Calu3 (cell line): ENCODE results near the gene CAMK1D. TPM values are rescaled to one million over a fixed set of nuclear protein-coding genes. Genes with fewer than 3 reads are reported as not detected.

Experiments used
- BruUV-seq: library from RNA; stranded (reverse); fragments of 400-500 nt; replicated peaks from 2 replicates; lab custom pipeline; 2021; lab: Mats Ljungman, UMichigan
- CTCF ChIA-PET: fragments of 300-600 bp; sonication (Branson Sonifier 250); formaldehyde crosslinking; loops from one replicate; lab custom pipeline; 2022; ENCODE audit warnings: antibody characterized with exemption; lab: Charles Lee
- DNase-seq: peaks from one replicate; pipeline ENCODE4 v3.0.0; 2022
- H3K27ac Mint-ChIP-seq: one replicate; pipeline ENCODE4 v1.8.0; 2022; ENCODE audit warnings: mixed read lengths; ENCODE audit not compliant: unreplicated experiment
- H3K27me3 Mint-ChIP-seq: one replicate; pipeline ENCODE4 v1.8.0; 2022; ENCODE audit warnings: mixed read lengths; ENCODE audit not compliant: unreplicated experiment
- H3K36me3 Mint-ChIP-seq: one replicate; pipeline ENCODE4 v1.8.0; 2022; ENCODE audit warnings: mild to moderate bottlenecking, moderate library complexity, mixed read lengths; ENCODE audit not compliant: insufficient read depth, unreplicated experiment
- H3K4me1 Mint-ChIP-seq: one replicate; pipeline ENCODE4 v1.8.0; 2022; ENCODE audit warnings: mild to moderate bottlenecking, low read depth, mixed read lengths; ENCODE audit not compliant: unreplicated experiment
- H3K4me3 Mint-ChIP-seq: one replicate; pipeline ENCODE4 v1.8.0; 2022; ENCODE audit warnings: mild to moderate bottlenecking, low read depth, moderate library complexity, mixed read lengths; ENCODE audit not compliant: unreplicated experiment
- H3K9me3 Mint-ChIP-seq: one replicate; pipeline ENCODE4 v1.8.0; 2022; ENCODE audit warnings: low read depth, mixed read lengths; ENCODE audit not compliant: unreplicated experiment
- CTCF ChIP-seq: fragments of 200-600 bp; IDR thresholded peaks from one replicate; pipeline ENCODE4 v1.8.0; 2022; ENCODE audit warnings: antibody characterized with exemption; ENCODE audit not compliant: unreplicated experiment
- intact Hi-C: fragments of 100-400 bp; cut with micrococcal nuclease; formaldehyde crosslinking; loops from one replicate; pipeline ENCODE4 v1.10.0; 2022; ENCODE audit not compliant: unreplicated experiment
- total RNA-seq: library from RNA; stranded (reverse); gene quantifications from 2 replicates; pipeline ENCODE4 v1.2.3, GENCODE V29; 2022

The CAMK1D gene
- total RNA-seq, 1 experiment from 2014 or later = 2.6 TPM

DNA sequence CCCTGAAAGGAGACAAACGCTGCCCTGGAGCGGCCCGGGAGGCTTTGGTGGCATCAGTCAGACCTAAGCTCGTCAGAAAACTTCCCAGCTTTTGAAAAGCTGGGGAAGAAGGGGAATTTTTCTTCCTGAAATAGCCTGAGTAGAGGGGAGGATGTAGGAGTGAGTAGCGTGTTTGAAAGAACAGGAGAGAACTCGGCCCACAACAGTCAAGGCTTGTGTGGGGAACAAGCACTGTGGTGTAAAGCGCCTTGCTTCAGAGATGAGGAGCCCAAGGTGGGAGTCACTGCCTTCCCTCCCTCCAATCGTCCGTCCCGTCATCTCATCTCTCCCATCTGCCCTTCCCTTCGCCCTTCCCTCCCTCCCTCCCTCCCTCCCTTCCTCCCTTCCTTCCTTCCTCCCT, 273.3 kb downstream of the CAMK1D start:
- DNase-seq = no peak
- Mint-ChIP-seq H3K4me1 (no peaks in the 10 kb centered on the region), H3K4me3 (no peak overlapping the region), H3K27ac (no peak overlapping the region), H3K36me3 (no peaks in the 10 kb centered on the region), H3K9me3 (no peaks in the 10 kb centered on the region), H3K27me3 (peaks cover 71% of the 10 kb centered on the region)
- intact Hi-C loops = no loop called here
- BruUV-seq = no TSS peak
- TF ChIP-seq CTCF = no peak
- CTCF ChIA-PET = no interaction called here

DNA sequence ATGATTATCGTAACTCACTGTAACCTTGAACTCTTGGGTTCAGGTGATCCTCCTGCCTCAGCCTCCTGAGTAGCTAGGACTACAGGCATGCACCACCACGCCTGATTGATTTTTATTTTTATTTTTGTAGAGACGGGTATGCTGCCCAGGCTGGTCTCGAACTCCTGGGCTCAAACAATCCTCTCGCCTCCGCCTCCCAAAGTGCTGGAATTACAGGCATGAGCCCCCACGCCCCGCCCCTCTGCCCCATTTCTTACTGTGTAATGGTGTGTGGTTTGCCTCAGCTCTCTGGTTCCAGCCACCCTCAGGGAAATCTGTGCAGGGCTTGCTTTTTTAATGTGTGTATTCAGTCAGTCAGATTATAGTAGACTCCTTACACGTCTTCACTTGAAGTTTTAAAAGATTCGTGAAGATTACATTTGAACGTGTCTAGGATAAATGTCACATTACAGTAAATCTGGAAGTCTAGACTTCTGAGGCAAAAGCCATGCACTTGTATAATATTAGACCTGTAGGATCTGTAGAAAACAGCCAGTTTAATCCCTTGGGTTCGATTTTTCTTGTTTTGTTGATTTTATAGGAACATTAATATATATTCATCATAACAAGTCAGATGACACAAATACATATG, 276.2 kb downstream of the CAMK1D start:
- intact Hi-C loops = no loop called here

DNA sequence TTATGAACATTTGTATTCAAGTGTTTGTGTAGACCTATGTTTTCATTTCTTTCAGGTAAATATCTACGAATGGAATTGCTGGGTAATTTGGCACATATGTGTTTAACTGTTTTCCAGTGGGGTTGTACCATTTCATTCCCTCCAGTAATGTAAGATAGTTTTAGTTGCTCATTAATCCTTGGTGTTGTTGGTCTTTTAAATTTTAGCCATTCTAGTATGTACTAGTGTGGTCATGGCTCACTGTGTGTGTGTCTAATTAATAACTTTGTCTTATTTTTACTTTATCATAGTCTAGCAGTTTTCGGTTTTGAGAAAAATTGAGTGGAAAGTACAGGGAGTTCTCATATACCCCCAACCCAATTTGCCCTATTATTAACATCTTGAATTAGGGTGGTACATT, 278.8 kb downstream of the CAMK1D start:
- H3K4me3 Mint-ChIP-seq = no peak overlapping the region
- H3K27me3 Mint-ChIP-seq = peaks cover 82% of the 10 kb centered on the region
- no peak overlapping the region for H3K27ac Mint-ChIP-seq
- CTCF ChIA-PET = no interaction called here
- TF ChIP-seq CTCF = no peak
- no peaks in the 10 kb centered on the region for H3K4me1 Mint-ChIP-seq
- BruUV-seq = no TSS peak
- no peaks in the 10 kb centered on the region for H3K9me3 Mint-ChIP-seq
- DNase-seq = no peak
- H3K36me3 Mint-ChIP-seq = no peaks in the 10 kb centered on the region
- intact Hi-C loops = no loop called here

More for the DNA sequence above, 276.2 kb downstream of the CAMK1D start:
- Mint-ChIP-seq H3K36me3 (no peaks in the 10 kb centered on the region), H3K27ac (no peak overlapping the region), H3K27me3 (peaks cover 82% of the 10 kb centered on the region), H3K4me3 (no peak overlapping the region), H3K4me1 (no peaks in the 10 kb centered on the region), H3K9me3 (no peaks in the 10 kb centered on the region)
- CTCF ChIA-PET = interaction anchor here (0.6 to 0.7 kb wide), 2 partner anchors 188 to 476 kb away, joined by 3 to 5 read pairs; no protein-coding TSS in a partner anchor
- no TSS peak for BruUV-seq
- DNase-seq = no peak
- TF ChIP-seq CTCF = no peak

GRCh38 chr10:12628964-12629766, 279.8 kb downstream of the CAMK1D start:
- H3K27ac Mint-ChIP-seq = no peak overlapping the region
- CTCF ChIA-PET = no interaction called here
- H3K27me3 Mint-ChIP-seq = peaks cover 82% of the 10 kb centered on the region
- intact Hi-C loops = no loop called here
- H3K4me1 Mint-ChIP-seq = no peaks in the 10 kb centered on the region
- no peak for TF ChIP-seq CTCF
- no peaks in the 10 kb centered on the region for H3K9me3 Mint-ChIP-seq
- no peaks in the 10 kb centered on the region for H3K36me3 Mint-ChIP-seq
- DNase-seq = no peak
- H3K4me3 Mint-ChIP-seq = no peak overlapping the region
- no TSS peak for BruUV-seq
